Measurements from ENCODE around the gene DYNLT2.

DNA sequence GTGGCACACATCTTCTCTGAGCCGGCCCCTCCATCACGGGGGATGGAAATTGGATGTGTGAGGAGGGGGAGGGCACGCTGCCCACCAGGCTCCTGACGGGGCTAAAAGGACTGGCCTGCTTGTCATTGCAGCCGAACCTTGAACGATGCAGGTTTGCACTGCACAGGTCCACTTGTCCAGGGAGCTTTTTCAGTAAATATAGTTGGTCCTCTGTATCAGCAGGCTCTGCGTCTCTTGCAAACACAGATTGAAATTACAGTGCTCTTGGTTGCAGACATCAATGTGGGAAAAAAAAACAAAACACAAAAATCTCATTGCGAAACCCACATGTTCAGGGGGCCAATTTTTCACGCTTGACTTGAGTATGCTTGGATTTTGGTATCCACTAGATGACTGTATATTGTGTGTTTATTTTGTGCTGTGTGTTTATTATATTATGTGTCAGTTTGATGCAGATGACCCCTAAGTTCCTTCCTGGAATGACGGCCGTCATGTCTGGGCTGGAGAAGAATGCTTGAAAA, 29.3 kb upstream of the DYNLT2 start:
- TF ChIP-seq EZH2 (IDR thresholded peaks at IDR 0.05; ENCODE audit: borderline replicate concordance), result no peak
- TF ChIP-seq, protein P1, sequence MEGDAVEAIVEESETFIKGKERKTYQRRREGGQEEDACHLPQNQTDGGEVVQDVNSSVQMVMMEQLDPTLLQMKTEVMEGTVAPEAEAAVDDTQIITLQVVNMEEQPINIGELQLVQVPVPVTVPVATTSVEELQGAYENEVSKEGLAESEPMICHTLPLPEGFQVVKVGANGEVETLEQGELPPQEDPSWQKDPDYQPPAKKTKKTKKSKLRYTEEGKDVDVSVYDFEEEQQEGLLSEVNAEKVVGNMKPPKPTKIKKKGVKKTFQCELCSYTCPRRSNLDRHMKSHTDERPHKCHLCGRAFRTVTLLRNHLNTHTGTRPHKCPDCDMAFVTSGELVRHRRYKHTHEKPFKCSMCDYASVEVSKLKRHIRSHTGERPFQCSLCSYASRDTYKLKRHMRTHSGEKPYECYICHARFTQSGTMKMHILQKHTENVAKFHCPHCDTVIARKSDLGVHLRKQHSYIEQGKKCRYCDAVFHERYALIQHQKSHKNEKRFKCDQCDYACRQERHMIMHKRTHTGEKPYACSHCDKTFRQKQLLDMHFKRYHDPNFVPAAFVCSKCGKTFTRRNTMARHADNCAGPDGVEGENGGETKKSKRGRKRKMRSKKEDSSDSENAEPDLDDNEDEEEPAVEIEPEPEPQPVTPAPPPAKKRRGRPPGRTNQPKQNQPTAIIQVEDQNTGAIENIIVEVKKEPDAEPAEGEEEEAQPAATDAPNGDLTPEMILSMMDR (IDR thresholded peaks at IDR 0.05; ENCODE audit: poor library complexity), result no peak

Data from hepatocyte (in vitro differentiated cells).